Stimulated activated CD8-positive, alpha-beta memory T cell treated with anti-CD3 and anti-CD28 coated beads, Interleukin-7, amount 100 ng/mL, for 4 hours (primary cell): ENCODE results near the gene KCNB1.

Source experiments
- DNase-seq, 2 donors: peaks; one replicate each; pipeline ENCODE4 v3.0.0-alpha.2; 2020; ENCODE audit warnings: low read depth in 2 of 2

KCNB1 gene

DNA sequence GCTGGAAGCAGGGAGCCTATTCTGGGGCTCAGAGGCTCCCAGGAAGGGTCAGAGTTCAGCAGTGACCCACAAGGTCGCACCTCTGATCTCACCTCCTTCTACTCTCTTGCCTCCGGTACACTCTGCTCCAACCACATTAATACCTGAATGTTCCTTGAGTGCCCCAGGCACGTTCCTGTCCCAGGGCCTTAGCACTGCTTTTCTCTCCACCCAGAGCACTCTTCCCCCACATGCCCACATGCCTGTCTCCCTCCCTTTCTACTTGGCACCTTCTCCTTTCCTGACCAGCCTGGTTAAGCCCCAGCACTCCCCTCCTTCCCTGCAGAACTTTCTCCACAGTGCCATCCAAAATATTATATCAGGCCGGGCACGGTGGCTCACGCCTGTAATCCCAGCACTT, 13.4 kb downstream of the KCNB1 start:
- no peak for DNase-seq

DNA sequence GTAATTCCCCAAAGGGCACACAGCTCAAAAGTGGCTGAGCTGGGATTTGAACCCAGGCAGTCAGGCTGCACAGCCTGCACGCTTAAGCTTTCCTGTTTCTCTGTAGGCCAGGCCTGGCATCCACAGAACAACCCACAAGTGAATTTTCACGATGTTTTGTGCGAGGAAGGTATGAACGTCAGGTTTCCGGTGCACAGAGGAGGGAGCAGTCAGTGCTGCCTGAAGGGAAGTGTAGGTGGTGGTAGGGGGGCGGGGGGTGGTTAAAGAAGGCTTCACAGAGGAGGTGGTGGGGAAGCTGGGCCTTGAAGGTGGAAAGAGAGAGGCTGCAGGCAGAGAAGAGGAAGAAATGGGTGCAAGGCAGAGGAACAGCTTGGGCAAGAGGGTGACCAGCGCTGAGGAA, 14.1 kb downstream of the KCNB1 start:
- no peak for DNase-seq

DNA sequence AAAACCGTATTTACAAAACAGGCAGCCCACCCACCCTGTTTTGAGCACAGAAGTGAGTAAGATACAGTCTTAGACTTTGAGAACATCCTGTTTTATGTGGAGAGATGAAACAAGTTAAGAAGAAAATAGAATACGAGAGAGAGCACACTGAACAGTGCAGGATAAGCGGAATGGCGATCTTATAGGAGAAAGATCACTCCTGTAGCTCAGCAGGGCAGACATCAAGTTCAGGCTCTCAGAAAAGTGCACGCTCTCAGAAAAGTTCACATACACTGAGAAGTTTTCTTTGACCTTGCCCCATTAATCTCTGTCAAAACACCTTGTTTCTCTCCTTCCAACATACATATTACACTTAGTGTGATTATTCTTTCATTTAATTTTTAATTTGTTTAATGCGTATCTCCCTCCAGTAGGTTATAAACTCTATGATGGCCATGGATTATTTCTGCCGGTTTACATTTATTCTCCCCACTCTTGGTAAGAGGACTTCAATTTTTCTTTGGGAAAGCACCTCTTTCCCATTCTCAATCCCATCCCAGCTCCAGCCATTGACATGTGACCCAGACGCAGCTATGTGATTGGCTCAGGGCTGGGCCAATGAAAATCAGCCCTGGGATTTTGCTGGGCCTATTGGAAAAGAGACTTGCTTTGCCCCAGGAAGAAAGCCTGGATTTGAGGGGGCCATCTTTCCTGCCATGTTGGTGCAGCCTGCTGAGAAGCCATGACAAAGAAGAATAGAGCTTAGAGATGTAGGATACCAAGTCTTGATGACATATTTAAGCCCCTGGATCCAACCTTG, 16.2 kb downstream of the KCNB1 start:
- no peak for DNase-seq

- DNase-seq: no peak
These were observed 17.9 kb downstream of the KCNB1 start for GRCh38 chr20:49464556-49464955.

DNA sequence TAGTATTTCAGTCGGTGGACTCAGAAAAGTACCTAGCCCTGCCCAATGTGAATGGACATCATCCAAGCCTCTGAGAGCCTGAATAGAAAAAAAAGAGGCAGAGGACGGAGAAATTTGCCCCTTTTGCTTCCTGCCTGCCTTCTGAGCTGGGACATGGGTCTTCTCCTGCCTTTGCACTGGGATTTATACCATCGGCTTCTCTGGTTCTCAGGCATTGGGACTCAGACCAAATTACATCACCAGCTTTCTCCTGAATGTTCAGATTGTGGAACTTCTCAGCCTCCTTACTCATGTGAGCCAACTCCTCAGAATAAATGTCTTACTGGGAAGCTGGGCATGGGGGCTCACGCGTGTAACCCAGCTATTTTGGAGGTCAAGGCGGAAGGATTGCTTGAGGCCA, 19.8 kb downstream of the KCNB1 start:
- no peak for DNase-seq

GRCh38 chr20:49461894-49462620, 20.4 kb downstream of the KCNB1 start:
- DNase-seq: no peak

DNA sequence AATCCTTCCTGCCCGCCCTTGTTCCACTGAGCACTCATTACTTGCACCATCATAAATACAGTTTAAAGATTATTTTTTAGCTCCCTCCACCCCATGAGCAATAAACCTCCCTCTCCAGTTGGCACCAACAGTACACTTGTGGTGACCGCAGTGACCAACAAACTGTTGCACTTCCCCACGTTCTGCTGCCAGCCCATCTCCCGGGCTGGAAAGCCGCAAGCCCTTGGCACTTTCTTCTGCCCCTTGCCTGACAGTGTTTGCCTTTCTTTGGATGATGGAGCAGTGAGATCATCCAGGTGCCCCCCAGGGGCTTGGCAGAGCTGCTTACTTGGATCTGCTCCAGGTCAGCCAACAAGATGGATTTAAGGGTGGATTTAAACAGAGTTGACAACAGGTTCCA, 21.6 kb downstream of the KCNB1 start:
- DNase-seq: no peak

DNA sequence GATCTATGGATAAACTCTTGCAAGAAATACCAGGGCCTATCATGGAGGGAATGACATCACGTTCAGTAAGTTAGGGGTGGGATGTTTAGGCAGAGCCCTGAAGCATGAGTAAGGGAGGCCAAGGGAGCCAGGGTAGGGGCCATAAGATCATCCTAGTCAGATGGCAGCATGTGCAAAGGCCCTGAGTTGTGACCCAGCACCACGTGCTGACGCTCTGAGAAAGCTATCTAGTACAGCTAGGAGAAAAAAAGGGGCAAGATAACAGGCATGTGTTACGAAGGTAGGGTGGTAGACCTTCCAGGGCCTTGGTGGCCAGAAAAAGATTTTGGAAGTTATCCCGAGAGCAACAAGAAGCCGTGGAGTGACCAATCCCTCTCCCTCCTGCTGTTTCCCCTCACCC, 22.3 kb downstream of the KCNB1 start:
- DNase-seq: no peak

DNA sequence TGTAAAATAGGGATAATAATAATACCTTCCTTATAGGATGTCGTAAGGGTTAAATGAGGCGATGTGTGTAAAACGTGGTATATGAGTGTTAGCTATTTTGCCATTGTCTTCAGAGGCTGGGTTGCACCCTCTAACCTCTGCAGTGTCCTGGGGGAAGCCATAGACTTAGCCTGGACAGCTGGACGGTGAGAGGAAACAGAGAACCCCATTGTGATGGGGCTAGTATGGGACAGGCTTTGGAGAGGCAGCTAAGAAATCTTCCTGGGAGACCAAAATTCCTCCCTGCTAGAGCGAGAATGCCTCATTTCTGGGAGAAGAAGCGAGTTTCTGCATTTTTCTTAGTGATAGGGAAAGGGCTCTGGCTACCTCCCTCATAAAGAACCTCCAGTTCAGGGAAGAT, 22.8 kb downstream of the KCNB1 start:
- DNase-seq: no peak

- no peak for DNase-seq
These were observed 25.0 kb downstream of the KCNB1 start for GRCh38 chr20:49457444-49457843.

DNA sequence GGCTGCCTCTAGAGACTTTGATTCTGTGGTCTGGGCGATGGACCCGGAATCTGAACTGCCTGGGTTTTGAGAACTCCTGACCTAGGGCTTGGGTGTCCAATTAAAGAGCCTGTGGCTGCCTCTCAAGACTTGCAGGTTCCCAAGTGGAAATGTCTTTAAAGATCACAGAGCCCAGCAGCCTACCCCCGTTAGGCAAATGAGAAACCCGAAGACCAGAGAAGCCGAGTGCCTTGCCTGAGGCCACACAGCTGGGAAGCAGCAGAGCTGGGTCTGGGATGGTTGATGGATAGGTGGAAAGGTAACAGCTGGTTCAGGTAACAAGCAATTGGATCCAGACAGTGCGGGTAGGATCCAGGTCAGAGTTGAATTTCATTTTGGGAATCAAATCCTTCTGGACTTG, 25.8 kb downstream of the KCNB1 start:
- DNase-seq: no peak

DNA sequence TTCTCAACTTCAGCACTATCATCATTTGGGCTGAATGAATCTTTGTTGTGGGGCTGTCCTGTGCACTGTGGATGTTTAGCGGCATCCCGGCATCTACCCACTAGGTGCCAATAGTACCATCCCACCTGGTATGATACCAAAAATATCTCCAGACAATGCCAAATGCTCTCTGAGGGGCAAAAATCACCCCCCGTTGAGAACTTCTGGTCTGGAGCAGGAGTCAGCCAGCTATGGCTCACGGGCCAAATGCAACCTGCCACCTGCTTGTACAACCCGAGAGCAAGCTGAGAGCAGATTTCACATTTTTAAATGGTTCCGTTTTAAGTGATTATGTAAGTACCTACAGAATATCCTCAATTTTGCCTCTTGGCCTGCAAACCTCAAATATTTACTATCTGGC, 26.8 kb downstream of the KCNB1 start:
- DNase-seq: no peak

DNA sequence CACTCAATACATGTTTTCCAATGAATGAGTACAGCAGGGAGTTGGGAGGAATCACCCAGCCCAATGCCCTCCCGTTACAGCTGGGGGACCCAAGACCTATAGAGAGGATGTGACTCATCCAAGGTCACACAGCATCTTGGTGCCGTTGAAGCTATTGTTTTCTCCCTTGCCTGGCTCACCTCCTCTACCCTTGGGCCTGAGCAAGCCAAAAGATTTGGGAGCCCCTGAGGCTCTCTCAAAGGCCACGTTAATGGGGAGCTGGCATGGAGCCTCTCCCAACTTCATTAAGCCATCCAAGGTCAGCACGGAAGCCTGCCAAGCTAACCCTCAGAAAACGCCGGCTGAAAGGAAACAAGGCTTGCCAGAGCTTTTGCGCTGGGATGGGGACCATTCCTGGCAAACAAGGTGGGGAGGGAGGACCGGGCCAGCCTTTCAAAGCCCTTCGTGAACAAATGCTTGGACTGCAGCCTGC, 30.4 kb downstream of the KCNB1 start:
- no peak for DNase-seq

DNA sequence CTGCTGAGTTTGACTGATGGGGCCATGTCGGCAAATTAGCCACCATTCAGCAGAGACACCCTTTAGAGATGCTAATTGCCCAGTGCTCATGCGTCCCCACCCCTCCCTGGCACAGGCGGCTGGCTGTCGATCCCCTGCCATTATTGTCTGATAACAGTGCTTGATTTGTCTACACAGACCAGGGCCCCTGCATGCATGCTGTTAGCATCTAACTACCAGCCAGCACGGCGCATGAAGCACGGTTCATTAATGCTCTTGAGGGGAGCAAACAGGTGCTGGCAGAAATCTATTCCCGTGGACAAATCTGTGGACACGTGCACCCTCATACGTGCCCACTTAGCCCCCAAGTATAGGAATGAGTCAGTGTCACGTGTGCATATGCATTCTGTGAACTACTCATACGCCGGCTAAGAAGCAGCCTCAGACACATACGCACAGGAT, 32.2 kb downstream of the KCNB1 start:
- no peak for DNase-seq

DNA sequence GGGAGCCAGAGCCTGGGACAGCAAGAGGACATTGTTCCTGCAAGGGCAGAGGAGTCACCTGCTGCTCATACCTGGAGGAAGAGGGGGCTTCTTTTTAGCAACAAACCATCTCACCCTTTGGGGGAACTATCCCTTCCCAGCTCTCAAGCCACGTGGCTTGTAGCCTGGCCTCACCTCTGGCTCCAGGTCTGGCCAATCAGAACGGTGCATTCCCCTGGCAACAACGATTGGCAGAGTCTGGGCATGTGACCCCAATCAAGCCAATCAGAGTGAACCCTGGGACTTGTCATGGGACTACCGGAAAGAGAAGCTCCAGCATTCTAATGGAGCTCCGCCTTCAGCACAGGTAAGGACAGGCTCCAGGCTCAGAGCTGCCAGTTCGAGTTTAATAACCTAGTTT, 33.6 kb downstream of the KCNB1 start:
- no peak for DNase-seq

- no peak for DNase-seq
These were observed 34.3 kb downstream of the KCNB1 start for GRCh38 chr20:49447946-49448809.

- no peak for DNase-seq
These were observed 35.1 kb downstream of the KCNB1 start for GRCh38 chr20:49447364-49447763.

- no peak for DNase-seq
These were observed 35.7 kb downstream of the KCNB1 start for GRCh38 chr20:49446808-49447207.

GRCh38 chr20:49446080-49446479, 36.4 kb downstream of the KCNB1 start:
- DNase-seq: no peak

GRCh38 chr20:49445176-49445575, 37.3 kb downstream of the KCNB1 start:
- no peak for DNase-seq

DNA sequence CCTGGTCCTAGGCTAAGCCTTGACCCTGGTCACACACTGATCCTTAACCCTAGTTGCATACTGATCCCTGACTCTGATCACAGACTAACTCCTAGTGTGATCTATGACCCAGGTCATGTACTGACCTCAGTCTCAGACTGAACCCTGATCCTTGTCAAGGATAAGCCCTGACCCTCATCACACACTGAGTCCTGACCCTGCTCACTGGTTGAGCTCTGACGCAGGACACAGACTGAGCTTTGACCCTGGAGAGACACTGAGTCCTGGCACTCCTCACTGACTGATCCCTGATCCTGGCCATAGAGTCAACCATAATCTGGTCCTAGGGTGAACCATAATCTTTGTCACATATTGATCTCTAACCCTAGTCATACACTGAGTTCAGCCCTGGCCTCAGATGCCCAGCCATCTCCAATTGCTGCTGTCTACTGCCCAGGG, 37.9 kb downstream of the KCNB1 start:
- no peak for DNase-seq

GRCh38 chr20:49437057-49437456, 45.4 kb downstream of the KCNB1 start:
- no peak for DNase-seq
